ENCODE results near the gene ATP5MC3.
"Not testable (repeated sequence)": the region's sequence is repeated elsewhere in the genome, so short reads cannot be mapped to it uniquely, and the experiment has no call there.

The ATP5MC3 gene

DNA sequence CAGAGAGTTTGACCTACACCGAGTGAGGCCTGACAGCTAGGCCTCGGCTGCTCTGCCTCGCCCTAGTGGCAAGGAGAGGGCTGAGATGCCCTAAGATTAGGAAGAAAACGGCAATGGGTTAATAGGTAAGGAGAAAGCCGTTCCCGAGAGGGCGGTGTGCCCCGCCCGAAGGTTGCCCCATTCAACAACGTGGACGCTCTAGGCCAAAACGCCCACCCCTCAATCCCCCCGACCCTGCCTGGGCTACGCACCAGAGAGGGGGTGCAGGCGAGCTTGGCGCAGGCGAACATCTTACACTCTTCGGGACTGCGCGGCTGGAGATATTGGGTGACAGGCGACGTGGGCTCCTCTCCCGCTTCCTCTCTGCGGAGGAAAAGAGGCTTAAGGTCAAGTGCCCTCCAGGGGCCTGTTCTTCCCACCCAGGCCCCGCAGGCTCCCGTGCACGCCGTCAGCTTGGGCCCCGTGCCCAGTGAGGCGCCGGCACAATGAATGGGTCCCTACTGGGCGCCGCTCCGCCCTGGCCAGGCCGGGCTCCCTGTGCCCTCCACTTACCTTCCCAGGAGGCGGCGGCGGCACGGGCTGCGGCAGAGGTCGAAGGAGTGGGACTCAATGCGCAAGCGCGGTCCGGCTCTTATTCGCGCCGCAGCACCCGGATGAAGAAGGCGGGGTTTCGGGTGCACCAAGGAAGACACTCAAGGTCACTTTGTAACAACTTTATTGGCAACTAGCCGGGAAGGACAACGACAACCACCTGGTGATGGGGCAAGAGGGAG lies at the start of gene ATP5MC3:
Gene ATP5MC3 (minus strand): TSS at position 607 of the 773 bp plus-strand sequence. CDS start 317 bp downstream, at position 290.
- H3K4me3 ChIP-seq (ENCODE audit: low read depth in 1 of 2, low read length in 2 of 2) = peak within 1 kb of the TSS; percentile 93 to 95
- no peaks in the 10 kb centered on the region for H3K9me3 ChIP-seq (ENCODE audit: control insufficient read depth in 1 of 2, low read length in 2 of 2)
- H3K36me3 ChIP-seq (ENCODE audit: control insufficient read depth in 1 of 2, insufficient read depth in 2 of 2, low read length in 2 of 2) = peaks cover 27 to 32% of the 10 kb centered on the region in 2 donors
- H3K27me3 ChIP-seq (ENCODE audit: low read depth, low read length) = no peaks in the 10 kb centered on the region
- peaks cover 0 to 23% of the 10 kb centered on the region in 2 donors for H3K4me1 ChIP-seq (ENCODE audit: control insufficient read depth in 1 of 2, insufficient read depth in 2 of 2, low read length in 2 of 2)
- peak within 1 kb of the TSS; percentile 99 for H3K27ac ChIP-seq (ENCODE audit: low read length)

- H3K4me1 ChIP-seq (ENCODE audit: control insufficient read depth in 1 of 2, insufficient read depth in 2 of 2, low read length in 2 of 2); H3K9me3 ChIP-seq (ENCODE audit: control insufficient read depth in 1 of 2, low read length in 2 of 2); H3K36me3 ChIP-seq (ENCODE audit: control insufficient read depth in 1 of 2, insufficient read depth in 2 of 2, low read length in 2 of 2); H3K27ac ChIP-seq (ENCODE audit: low read length); H3K4me3 ChIP-seq (ENCODE audit: low read depth in 1 of 2, low read length in 2 of 2); H3K27me3 ChIP-seq (ENCODE audit: low read depth, low read length): not testable (repeated sequence)
Measured at GRCh38 chr2:175228601-175229000, 47.1 kb upstream of the ATP5MC3 start.

DNA sequence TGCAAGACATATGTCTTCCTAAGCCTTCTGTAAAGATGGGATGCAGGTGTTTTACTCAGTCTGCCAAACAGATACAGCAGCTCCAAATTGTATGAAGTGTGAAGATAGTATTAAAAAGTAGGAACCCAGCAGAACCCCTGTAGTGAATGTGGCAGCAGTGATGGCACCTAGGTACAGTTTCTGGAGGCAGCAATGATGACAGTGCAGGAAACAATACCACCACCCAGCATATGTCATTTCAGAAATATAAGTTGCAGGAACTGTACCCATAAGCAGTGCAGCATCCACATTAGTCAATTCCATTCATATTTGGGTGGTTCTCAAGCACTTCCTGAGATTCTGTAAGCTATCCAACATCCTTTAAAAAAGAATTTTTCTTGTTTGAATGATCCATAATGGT lies 46.7 kb upstream of the ATP5MC3 start:
- no peaks in the 10 kb centered on the region for H3K36me3 ChIP-seq (ENCODE audit: control insufficient read depth in 1 of 2, insufficient read depth in 2 of 2, low read length in 2 of 2)

GRCh38 chr2:175227393-175227792 lies 45.9 kb upstream of the ATP5MC3 start:
- no peak overlapping the region for H3K27ac ChIP-seq (ENCODE audit: low read length)
- no peaks in the 10 kb centered on the region for H3K27me3 ChIP-seq (ENCODE audit: low read depth, low read length)
- no peaks in the 10 kb centered on the region for H3K36me3 ChIP-seq (ENCODE audit: control insufficient read depth in 1 of 2, insufficient read depth in 2 of 2, low read length in 2 of 2)
- H3K4me3 ChIP-seq (ENCODE audit: low read depth in 1 of 2, low read length in 2 of 2) = no peak overlapping the region
- no peaks in the 10 kb centered on the region for H3K9me3 ChIP-seq (ENCODE audit: control insufficient read depth in 1 of 2, low read length in 2 of 2)
- H3K4me1 ChIP-seq (ENCODE audit: control insufficient read depth in 1 of 2, insufficient read depth in 2 of 2, low read length in 2 of 2) = no peaks in the 10 kb centered on the region

More for the DNA sequence above, 46.7 kb upstream of the ATP5MC3 start:
- Histone ChIP-seq H3K4me3 (ENCODE audit: low read depth in 1 of 2, low read length in 2 of 2) (no peak overlapping the region), H3K27ac (ENCODE audit: low read length) (no peak overlapping the region), H3K27me3 (ENCODE audit: low read depth, low read length) (no peaks in the 10 kb centered on the region), H3K9me3 (ENCODE audit: control insufficient read depth in 1 of 2, low read length in 2 of 2) (no peaks in the 10 kb centered on the region), H3K4me1 (ENCODE audit: control insufficient read depth in 1 of 2, insufficient read depth in 2 of 2, low read length in 2 of 2) (no peaks in the 10 kb centered on the region)

- Histone ChIP-seq H3K4me3 (ENCODE audit: low read depth in 1 of 2, low read length in 2 of 2) (no peak overlapping the region), H3K27ac (ENCODE audit: low read length) (no peak overlapping the region), H3K9me3 (ENCODE audit: control insufficient read depth in 1 of 2, low read length in 2 of 2) (no peaks in the 10 kb centered on the region), H3K4me1 (ENCODE audit: control insufficient read depth in 1 of 2, insufficient read depth in 2 of 2, low read length in 2 of 2) (no peaks in the 10 kb centered on the region), H3K27me3 (ENCODE audit: low read depth, low read length) (no peaks in the 10 kb centered on the region), H3K36me3 (ENCODE audit: control insufficient read depth in 1 of 2, insufficient read depth in 2 of 2, low read length in 2 of 2) (no peaks in the 10 kb centered on the region)
Measured at GRCh38 chr2:175220075-175220474, 38.6 kb upstream of the ATP5MC3 start.

DNA sequence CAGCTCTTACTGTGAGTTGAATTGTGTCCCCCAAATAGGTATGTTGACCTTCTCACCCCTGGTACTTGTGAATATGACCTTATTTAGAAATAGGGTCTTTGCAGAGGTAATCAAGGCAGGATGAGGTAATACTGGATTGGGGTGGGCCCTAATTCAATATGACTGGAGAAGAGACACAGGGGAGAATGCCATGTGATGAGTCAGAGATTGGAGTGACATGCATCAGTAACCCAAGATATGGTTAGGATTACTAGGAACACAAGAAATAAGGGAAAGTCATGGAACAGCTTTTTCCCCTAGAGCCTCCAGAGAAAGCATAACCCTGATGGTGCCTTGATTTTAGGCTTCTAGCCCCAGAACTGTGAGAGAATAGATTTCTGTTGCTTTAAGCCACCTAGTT lies 37.0 kb upstream of the ATP5MC3 start:
- Histone ChIP-seq H3K4me3 (ENCODE audit: low read depth in 1 of 2, low read length in 2 of 2) (no peak overlapping the region), H3K27me3 (ENCODE audit: low read depth, low read length) (no peaks in the 10 kb centered on the region), H3K27ac (ENCODE audit: low read length) (no peak overlapping the region), H3K9me3 (ENCODE audit: control insufficient read depth in 1 of 2, low read length in 2 of 2) (no peaks in the 10 kb centered on the region), H3K4me1 (ENCODE audit: control insufficient read depth in 1 of 2, insufficient read depth in 2 of 2, low read length in 2 of 2) (no peaks in the 10 kb centered on the region), H3K36me3 (ENCODE audit: control insufficient read depth in 1 of 2, insufficient read depth in 2 of 2, low read length in 2 of 2) (no peaks in the 10 kb centered on the region)

GRCh38 chr2:175207741-175208438 lies 26.4 kb upstream of the ATP5MC3 start:
- no peak overlapping the region for H3K27ac ChIP-seq (ENCODE audit: low read length)

DNA sequence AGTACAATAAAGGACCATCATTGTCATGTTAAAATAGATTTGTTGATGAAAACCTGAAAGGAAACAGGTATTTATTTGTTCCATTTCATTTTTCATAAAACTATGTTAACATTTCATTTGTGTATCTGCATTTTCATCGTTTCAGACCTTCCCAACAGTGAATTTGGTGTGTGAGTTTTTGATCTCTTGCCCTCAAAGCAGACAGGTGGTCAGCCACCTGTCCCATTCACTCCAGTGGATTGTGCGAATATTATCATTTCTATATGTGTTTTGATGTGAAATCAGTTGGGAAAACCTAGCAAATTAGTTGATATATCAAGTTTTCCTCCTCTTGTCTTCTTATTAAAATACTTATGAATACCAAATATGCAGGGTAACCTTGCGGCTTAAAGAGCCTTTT lies 25.4 kb upstream of the ATP5MC3 start:
- no peak overlapping the region for H3K4me3 ChIP-seq (ENCODE audit: low read depth in 1 of 2, low read length in 2 of 2)
- no peaks in the 10 kb centered on the region for H3K36me3 ChIP-seq (ENCODE audit: control insufficient read depth in 1 of 2, insufficient read depth in 2 of 2, low read length in 2 of 2)
- H3K27ac ChIP-seq (ENCODE audit: low read length) = no peak overlapping the region

More at GRCh38 chr2:175207741-175208438, 26.4 kb upstream of the ATP5MC3 start:
- H3K27me3 ChIP-seq (ENCODE audit: low read depth, low read length) = no peaks in the 10 kb centered on the region
- H3K9me3 ChIP-seq (ENCODE audit: control insufficient read depth in 1 of 2, low read length in 2 of 2) = no peaks in the 10 kb centered on the region
- no peaks in the 10 kb centered on the region for H3K4me1 ChIP-seq (ENCODE audit: control insufficient read depth in 1 of 2, insufficient read depth in 2 of 2, low read length in 2 of 2)
- H3K4me3 ChIP-seq (ENCODE audit: low read depth in 1 of 2, low read length in 2 of 2) = no peak overlapping the region
- H3K36me3 ChIP-seq (ENCODE audit: control insufficient read depth in 1 of 2, insufficient read depth in 2 of 2, low read length in 2 of 2) = no peaks in the 10 kb centered on the region

DNA sequence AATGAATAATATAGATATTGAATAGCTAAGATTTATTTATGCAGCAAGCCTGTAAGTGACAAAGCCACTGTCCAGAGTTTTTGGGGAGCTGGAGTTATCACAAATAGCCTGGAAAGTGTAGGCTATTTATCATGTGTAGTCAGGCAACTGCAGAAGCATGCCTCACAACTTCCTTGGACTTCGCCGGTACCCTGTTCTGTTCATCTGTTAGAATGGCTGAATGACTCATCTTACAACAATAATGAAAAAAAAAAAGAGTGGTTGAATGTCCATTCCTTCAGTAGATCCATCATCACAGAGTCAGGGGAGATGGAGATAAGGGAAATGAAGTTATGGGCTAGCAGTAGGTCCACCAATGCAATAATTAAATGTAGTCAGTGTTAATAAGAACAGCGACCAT lies 24.0 kb upstream of the ATP5MC3 start:
- Histone ChIP-seq H3K4me1 (ENCODE audit: control insufficient read depth in 1 of 2, insufficient read depth in 2 of 2, low read length in 2 of 2) (no peaks in the 10 kb centered on the region), H3K9me3 (ENCODE audit: control insufficient read depth in 1 of 2, low read length in 2 of 2) (no peaks in the 10 kb centered on the region), H3K27me3 (ENCODE audit: low read depth, low read length) (no peaks in the 10 kb centered on the region), H3K4me3 (ENCODE audit: low read depth in 1 of 2, low read length in 2 of 2) (no peak overlapping the region), H3K36me3 (ENCODE audit: control insufficient read depth in 1 of 2, insufficient read depth in 2 of 2, low read length in 2 of 2) (no peaks in the 10 kb centered on the region), H3K27ac (ENCODE audit: low read length) (no peak overlapping the region)

More for the DNA sequence above, 25.4 kb upstream of the ATP5MC3 start:
- no peaks in the 10 kb centered on the region for H3K9me3 ChIP-seq (ENCODE audit: control insufficient read depth in 1 of 2, low read length in 2 of 2)
- H3K4me1 ChIP-seq (ENCODE audit: control insufficient read depth in 1 of 2, insufficient read depth in 2 of 2, low read length in 2 of 2) = no peaks in the 10 kb centered on the region
- no peaks in the 10 kb centered on the region for H3K27me3 ChIP-seq (ENCODE audit: low read depth, low read length)

- Histone ChIP-seq H3K9me3 (ENCODE audit: control insufficient read depth in 1 of 2, low read length in 2 of 2) (no peaks in the 10 kb centered on the region), H3K36me3 (ENCODE audit: control insufficient read depth in 1 of 2, insufficient read depth in 2 of 2, low read length in 2 of 2) (no peaks in the 10 kb centered on the region), H3K4me3 (ENCODE audit: low read depth in 1 of 2, low read length in 2 of 2) (no peak overlapping the region), H3K27ac (ENCODE audit: low read length) (no peak overlapping the region), H3K4me1 (ENCODE audit: control insufficient read depth in 1 of 2, insufficient read depth in 2 of 2, low read length in 2 of 2) (no peaks in the 10 kb centered on the region), H3K27me3 (ENCODE audit: low read depth, low read length) (no peaks in the 10 kb centered on the region)
Measured at GRCh38 chr2:175203621-175204496, 22.3 kb upstream of the ATP5MC3 start.

DNA sequence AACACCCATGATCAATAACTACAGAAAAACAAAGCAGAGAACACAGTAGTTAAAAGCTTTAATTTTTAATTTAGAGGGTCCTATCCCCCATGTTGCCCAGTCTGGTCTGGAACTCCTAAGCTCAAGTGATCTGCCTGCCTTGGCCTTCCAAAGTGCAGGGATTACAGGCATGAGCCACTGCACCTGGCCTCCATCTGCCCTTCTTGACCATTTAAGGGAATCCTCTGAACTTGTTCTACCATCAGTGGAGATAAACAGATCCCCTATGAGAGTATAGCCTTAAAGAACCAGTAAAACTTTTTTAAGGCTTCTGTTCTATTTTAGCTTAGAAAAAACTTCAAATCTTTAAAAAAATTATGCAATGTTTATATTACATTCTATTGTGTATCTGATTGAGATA lies 13.5 kb upstream of the ATP5MC3 start:
- Histone ChIP-seq H3K36me3 (ENCODE audit: control insufficient read depth in 1 of 2, insufficient read depth in 2 of 2, low read length in 2 of 2) (no peaks in the 10 kb centered on the region), H3K4me3 (ENCODE audit: low read depth in 1 of 2, low read length in 2 of 2) (no peak overlapping the region), H3K27ac (ENCODE audit: low read length) (no peak overlapping the region), H3K4me1 (ENCODE audit: control insufficient read depth in 1 of 2, insufficient read depth in 2 of 2, low read length in 2 of 2) (no peaks in the 10 kb centered on the region), H3K9me3 (ENCODE audit: control insufficient read depth in 1 of 2, low read length in 2 of 2) (no peaks in the 10 kb centered on the region), H3K27me3 (ENCODE audit: low read depth, low read length) (no peaks in the 10 kb centered on the region)

Data from muscle layer of duodenum (tissue), 2 donors.